Dermis blood vessel endothelial cell (primary cell): ENCODE data around the gene GGT5. TPM values are rescaled to one million over a fixed set of nuclear protein-coding genes. Genes with fewer than 3 reads are reported as not detected.
"Not testable (repeated sequence)": the region's sequence is repeated elsewhere in the genome, so short reads cannot be mapped to it uniquely, and the experiment has no call there.

Source experiments
- DNase-seq: peaks from one replicate; pipeline ENCODE4 v3.0.0; 2010
- total RNA-seq: library from RNA; depleted of rRNA; stranded (reverse); fragments of >200 nt; gene quantifications from 2 replicates; pipeline ENCODE4 v1.2.3, GENCODE V29; 2014

Gene GGT5, protein sequence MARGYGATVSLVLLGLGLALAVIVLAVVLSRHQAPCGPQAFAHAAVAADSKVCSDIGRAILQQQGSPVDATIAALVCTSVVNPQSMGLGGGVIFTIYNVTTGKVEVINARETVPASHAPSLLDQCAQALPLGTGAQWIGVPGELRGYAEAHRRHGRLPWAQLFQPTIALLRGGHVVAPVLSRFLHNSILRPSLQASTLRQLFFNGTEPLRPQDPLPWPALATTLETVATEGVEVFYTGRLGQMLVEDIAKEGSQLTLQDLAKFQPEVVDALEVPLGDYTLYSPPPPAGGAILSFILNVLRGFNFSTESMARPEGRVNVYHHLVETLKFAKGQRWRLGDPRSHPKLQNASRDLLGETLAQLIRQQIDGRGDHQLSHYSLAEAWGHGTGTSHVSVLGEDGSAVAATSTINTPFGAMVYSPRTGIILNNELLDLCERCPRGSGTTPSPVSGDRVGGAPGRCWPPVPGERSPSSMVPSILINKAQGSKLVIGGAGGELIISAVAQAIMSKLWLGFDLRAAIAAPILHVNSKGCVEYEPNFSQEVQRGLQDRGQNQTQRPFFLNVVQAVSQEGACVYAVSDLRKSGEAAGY
- total RNA-seq: 4.9 and 27.8 TPM in 2 replicates

DNA sequence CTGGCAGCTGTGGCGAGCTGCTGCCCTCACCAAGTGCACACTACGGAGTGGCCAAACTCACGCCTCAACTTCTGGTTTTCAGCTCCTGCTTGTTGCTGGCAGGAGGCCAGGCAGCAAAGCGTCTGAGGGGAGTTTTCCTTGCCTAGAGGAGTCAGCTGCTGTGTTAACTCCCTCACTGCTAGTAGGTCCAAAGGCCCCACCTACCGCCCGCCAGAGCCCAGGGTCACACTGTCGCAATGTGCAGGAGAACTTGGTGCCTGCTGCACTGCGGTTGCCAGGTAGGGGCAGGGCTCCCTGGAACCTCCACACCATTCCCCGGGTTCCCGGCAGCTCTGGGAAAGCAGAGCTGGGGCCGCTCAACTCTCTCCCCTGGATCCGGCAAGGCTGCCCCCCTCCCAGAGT is at the start of gene GGT5:
Gene GGT5, minus strand, starts transcription at position 53 of the 402 bp plus-strand sequence. CDS start 357 bp downstream, outside the sequence.
- DNase-seq: peak; percentile 37

- DNase-seq: not testable (repeated sequence)
Measured at GRCh38 chr22:24292202-24292830, 47.4 kb upstream of the GGT5 start.

- DNase-seq: no peak
Measured at GRCh38 chr22:24291515-24292201, 46.8 kb upstream of the GGT5 start.

DNA sequence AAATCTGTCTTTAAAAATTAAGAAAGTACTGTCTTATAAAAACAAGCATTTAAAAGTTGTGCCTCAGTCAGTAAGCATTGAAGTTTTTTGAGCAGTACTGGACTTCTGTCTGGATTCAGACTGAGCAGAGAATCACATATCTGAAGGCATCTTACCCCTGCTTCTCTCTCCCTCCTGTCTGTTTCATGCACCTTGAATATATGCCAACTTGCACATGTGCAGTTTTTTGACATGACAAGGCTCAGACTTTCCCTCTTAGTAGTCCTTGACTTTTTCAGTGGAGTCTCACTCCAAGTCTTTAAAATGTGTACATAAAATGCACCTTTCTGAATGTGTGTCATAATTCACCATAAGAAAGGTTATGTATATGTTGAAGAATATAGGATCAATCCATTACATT is 45.6 kb upstream of the GGT5 start:
- no peak for DNase-seq

GRCh38 chr22:24289741-24290163 is 44.9 kb upstream of the GGT5 start:
- no peak for DNase-seq

- peak; percentile 65 for DNase-seq
Measured at GRCh38 chr22:24289114-24289513, 44.2 kb upstream of the GGT5 start.

- DNase-seq: not testable (repeated sequence)
Measured at GRCh38 chr22:24287801-24288200, 42.9 kb upstream of the GGT5 start.

DNA sequence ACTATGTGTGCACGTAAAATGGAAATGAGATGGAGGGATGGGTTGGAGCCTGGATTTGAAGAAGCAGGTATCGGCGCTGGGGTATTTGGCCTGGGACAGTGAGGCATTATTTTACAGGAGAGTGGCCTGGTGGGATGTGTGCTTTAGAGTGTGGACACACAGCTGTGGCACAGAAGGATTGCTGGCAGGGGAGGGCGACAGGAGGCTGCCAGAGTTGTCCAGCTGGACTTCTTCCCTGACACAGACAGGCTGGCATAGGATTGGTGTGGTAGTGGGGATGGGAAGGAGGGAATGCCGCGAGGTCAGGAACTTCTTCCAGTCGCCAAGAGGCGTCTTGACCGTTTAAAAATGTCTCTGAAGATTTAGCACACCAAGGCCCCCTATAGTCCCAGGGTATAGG is 42.3 kb upstream of the GGT5 start:
- not testable (repeated sequence) for DNase-seq

- no peak for DNase-seq
Measured at GRCh38 chr22:24285245-24285644, 40.4 kb upstream of the GGT5 start.

DNA sequence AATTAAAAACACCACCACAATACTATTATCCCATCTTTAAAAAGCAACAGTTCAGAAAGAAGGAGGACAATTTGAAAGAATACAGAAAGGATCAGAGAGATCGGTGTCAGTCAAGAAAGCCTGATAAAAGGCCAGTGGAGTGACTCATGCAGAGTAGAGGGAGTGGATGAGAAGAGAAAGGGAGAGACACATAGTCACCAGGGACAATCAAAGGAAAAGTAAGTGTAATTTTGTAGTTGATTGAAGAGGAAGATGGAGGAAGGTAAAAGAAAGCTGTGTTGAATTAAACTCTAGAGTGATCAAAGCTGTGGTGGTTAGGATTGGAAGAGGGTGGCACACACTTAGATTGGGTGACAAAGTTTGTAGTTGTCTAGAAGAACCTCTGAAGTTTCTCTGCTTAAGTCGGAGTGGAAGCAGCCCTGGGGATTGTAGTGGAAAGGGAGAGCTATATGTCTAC is 39.9 kb upstream of the GGT5 start:
- DNase-seq: peak; percentile 44

GRCh38 chr22:24282401-24282800 is 37.5 kb upstream of the GGT5 start:
- no peak for DNase-seq

- not testable (repeated sequence) for DNase-seq
Measured at GRCh38 chr22:24280363-24280762, 35.5 kb upstream of the GGT5 start.

DNA sequence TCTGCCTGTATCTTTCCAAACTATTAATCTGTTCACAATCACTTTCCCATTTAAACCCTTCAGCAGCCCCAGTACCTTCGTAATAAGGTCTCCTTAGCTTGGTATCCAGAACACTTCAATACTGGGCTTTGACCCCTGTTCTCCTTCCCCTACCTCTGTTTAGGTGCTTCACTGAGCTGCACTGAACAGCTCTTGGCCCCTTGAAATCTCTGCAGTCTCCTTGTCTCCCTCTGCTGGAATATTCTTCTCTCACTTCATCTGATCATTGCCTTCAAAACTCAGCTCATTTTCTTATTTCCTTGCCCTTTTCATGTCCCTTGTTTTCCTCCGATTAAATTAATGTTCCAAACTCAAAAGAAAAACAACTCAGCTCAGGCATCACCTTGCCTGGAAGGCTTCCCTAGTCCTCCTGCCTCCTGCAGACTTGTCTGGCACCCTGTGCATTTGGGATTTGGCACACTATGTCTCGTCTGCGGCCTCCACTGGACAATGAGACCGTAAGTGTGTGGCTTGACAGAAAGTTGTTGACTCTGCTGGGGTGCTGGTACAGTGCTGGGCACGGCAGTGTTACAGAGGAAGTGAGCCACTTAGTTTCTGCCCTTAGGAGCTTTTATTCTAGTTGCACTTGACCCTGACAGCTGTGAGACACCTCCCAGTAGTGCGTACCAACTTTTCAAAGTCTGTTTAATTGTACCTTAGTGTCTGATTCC is 30.0 kb upstream of the GGT5 start:
- DNase-seq: peak; percentile 16

DNA sequence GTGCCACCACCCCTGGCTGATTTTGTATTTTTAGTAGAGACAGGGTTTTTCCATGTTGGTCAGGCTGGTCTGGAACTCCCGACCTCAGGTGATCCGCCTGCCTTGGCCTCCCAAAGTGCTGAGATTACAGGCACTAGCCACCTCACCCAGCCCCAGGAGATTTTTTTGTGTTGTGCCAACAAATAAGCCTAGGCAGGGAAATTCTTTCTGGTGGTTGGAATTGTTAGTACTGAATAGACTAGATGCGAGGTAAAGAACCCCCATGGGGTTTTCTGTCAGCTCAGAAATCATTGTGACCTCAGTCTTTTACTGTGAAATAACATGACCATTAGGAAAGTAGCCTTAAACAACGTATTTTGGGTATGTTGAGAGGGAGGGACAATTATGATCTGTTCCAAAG is 29.0 kb upstream of the GGT5 start:
- not testable (repeated sequence) for DNase-seq

GRCh38 chr22:24273031-24273430 is 28.1 kb upstream of the GGT5 start:
- DNase-seq: not testable (repeated sequence)

GRCh38 chr22:24271386-24271854 is 26.5 kb upstream of the GGT5 start:
- no peak for DNase-seq

GRCh38 chr22:24270556-24271385 is 25.9 kb upstream of the GGT5 start, which contains the start of gene SPECC1L:
Gene SPECC1L (plus strand): TSS chr22:24270831. CDS start chr22:24302232, 31,401 bp downstream.
- DNase-seq: peak; percentile 96

GRCh38 chr22:24266495-24266894 is 21.6 kb upstream of the GGT5 start:
- DNase-seq: not testable (repeated sequence)

DNA sequence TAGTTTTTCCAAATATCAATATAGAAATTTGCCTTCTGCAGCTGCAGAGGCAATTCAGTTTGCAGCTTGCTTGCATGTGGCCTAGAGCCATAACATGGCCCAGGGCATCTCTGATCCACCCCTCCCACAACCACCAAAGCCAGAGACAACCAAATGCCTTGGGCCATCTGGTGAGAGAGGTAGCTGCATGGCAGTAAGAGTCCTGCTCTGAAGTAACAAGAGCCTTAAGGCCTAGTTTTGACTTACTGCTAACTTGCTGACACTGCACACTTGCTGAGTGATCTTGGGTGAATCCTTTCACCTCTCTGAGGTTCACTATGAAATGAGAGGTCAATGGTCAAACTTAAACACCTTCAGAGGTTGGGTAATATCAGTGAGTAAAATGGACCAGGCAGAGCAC is 20.9 kb upstream of the GGT5 start:
- no peak for DNase-seq

DNA sequence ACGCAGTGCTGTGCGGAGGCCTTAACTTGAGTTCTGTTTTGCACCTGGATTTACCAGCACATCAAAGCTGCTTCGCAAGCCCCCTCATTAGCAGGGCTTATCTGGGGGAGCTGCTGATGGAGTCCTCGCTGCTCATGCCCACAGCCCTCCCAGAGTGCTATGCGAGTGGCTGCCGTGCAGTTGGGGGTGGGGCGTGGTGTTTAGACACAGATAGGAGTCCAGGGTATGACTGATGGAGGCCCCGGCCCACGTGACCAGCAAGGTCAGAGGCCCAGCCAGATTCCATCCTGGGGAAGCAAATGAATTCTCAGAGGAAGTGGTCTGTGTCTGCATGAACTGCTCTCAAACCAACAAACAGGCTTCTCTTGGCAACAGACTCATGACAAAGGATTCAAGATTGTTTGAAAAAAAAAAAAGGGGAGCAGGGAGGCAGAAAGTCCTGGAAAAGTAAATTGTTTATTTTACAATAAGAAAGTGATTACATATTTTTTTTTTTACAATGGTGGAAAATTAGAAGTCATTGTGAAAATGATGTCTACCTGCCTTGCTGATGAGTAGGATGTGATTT is 19.5 kb upstream of the GGT5 start:
- DNase-seq: peak; percentile 67

DNA sequence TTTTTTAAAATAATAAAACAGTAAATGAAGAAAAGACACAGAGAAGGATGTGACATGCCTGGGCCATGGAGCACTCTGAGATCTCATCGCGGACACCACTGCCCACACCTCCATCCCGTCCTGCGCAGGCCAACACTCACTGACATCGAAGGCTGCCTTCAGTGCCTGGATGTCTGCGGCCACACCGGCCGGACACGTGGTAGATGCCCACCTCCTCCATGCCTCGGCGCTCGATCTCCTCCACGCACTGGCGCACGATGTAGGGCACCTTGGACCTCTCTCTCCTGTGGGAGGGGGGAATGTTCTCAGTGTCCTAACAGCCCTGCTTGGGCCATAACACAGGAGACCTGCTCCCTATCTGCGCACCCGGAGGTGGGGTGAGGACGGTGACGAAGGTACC is 18.6 kb upstream of the GGT5 start:
- DNase-seq: not testable (repeated sequence)
